Activated naive CD8-positive, alpha-beta T cell treated with anti-CD3 and anti-CD28 coated beads, Interleukin-2, amount 10 ng/mL, durations not matched to agents 7 days and 5 days (primary cell): ENCODE results near the gene MPPED2. TPM values are rescaled to one million over a fixed set of nuclear protein-coding genes. Genes with fewer than 3 reads are reported as not detected.
"Not testable (repeated sequence)": the region's sequence is repeated elsewhere in the genome, so short reads cannot be mapped to it uniquely, and the experiment has no call there.

ENCODE experiments used
- ATAC-seq: fragments of 150-1000 bp; cut with Tn5 transposase; one replicate; pipeline ENCODE4 v1.10.0; 2021; ENCODE audit warnings: low read depth, moderate library complexity
- POLR2A ChIA-PET: fragments of 350-600 bp; sonication (Branson Sonifier 250); formaldehyde crosslinking; loops from one replicate; lab custom pipeline; 2021; ENCODE audit warnings: antibody characterized with exemption; lab: Charles Lee
- DNase-seq: peaks from one replicate; pipeline ENCODE4 v3.0.0; 2021
- H3K27ac Mint-ChIP-seq: one replicate; pipeline ENCODE4 v1.8.0; 2022; ENCODE audit warnings: mild to moderate bottlenecking, mixed read lengths
- H3K27me3 Mint-ChIP-seq: one replicate; pipeline ENCODE4 v1.8.0; 2022; ENCODE audit warnings: mild to moderate bottlenecking, moderate library complexity, mixed read lengths
- H3K36me3 Mint-ChIP-seq: one replicate; pipeline ENCODE4 v1.8.0; 2021; ENCODE audit warnings: mild to moderate bottlenecking, mixed read lengths
- H3K4me1 Mint-ChIP-seq: one replicate; pipeline ENCODE4 v1.8.0; 2021; ENCODE audit warnings: mixed read lengths
- H3K4me3 Mint-ChIP-seq: one replicate; pipeline ENCODE4 v1.8.0; 2022; ENCODE audit warnings: mild to moderate bottlenecking, moderate library complexity, mixed read lengths
- H3K9me3 Mint-ChIP-seq: one replicate; pipeline ENCODE4 v1.8.0; 2021; ENCODE audit warnings: mixed read lengths
- total RNA-seq, 2 experiments: library from RNA; stranded (reverse); gene quantifications; one replicate each; pipeline ENCODE4 v1.2.3, GENCODE V29; 2021

MPPED2 gene
- total RNA-seq, 2 experiments from 2014 or later: not detected

DNA sequence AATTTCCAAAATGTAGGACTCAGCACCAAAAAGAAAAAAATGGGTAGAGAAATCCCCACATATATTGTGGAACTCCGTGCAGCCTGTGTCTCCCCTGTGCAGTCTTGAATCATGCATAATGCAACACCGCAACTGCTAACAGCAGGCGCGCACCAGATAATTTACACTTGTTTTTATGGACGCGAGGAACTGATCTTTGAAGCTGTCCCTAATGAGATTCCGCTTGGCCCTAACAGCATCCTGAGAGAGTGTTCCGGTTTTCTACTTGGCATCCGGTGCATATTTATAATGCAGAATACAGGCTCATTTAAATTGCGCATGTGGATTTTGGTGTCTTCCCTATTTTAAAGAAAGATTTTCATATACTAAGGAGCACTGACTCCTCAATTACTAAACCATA is 21.1 kb downstream of the MPPED2 start:
- Mint-ChIP-seq H3K4me3 (no peak overlapping the region), H3K27me3 (peaks cover 16% of the 10 kb centered on the region), H3K36me3 (no peaks in the 10 kb centered on the region), H3K9me3 (no peaks in the 10 kb centered on the region), H3K4me1 (peaks cover 4% of the 10 kb centered on the region), H3K27ac (no peak overlapping the region)
- no peak for ATAC-seq
- POLR2A ChIA-PET: no interaction called here
- no peak for DNase-seq

DNA sequence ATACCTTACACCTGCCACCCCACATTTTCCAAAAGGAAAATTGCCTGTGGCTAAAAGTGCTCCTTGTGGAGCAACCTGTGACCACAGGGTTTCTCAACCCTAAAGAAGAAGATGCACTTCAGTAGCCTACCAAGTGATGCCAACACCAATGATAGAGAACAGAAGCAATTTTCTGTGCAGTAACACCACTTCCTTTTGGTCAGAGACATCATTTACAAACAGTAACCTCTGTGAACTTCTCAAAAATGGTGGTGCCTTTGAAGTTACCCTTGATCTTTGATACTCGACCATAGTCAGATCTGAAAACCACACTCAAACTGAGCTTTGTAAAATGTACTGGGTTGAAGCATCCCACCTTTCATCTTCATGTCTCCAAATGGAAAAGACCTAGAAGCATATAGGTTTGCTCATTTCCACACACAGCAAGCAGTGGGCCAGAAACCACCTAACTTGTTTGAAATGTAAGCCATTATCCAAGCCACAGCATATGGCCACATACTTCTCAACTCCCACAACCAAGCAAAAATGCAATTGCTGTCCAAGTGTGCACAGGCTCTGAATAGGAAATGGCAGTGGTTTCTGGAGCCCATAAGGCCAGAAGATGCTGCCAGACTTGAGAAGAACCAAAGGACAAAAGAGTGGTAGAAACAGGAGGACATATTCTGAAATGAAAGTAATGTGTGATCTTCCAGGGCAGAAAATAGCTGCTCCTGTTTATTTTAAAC is 24.3 kb downstream of the MPPED2 start:
- no peak for ATAC-seq
- POLR2A ChIA-PET: no interaction called here
- no peak overlapping the region for H3K4me3 Mint-ChIP-seq
- H3K9me3 Mint-ChIP-seq: no peaks in the 10 kb centered on the region
- H3K27me3 Mint-ChIP-seq: peaks cover 12% of the 10 kb centered on the region
- no peaks in the 10 kb centered on the region for H3K36me3 Mint-ChIP-seq
- DNase-seq: no peak
- no peak overlapping the region for H3K27ac Mint-ChIP-seq
- H3K4me1 Mint-ChIP-seq: peaks cover 4% of the 10 kb centered on the region

- no peaks in the 10 kb centered on the region for H3K36me3 Mint-ChIP-seq
- peaks cover 4% of the 10 kb centered on the region for H3K4me1 Mint-ChIP-seq
- H3K9me3 Mint-ChIP-seq: no peaks in the 10 kb centered on the region
- DNase-seq: no peak
- ATAC-seq: no peak
- H3K27me3 Mint-ChIP-seq: peaks cover 12% of the 10 kb centered on the region
- no peak overlapping the region for H3K4me3 Mint-ChIP-seq
- POLR2A ChIA-PET: no interaction called here
- H3K27ac Mint-ChIP-seq: no peak overlapping the region
Measured at GRCh38 chr11:30560206-30561106, 25.7 kb downstream of the MPPED2 start.

GRCh38 chr11:30559004-30559403 is 27.1 kb downstream of the MPPED2 start:
- H3K27ac Mint-ChIP-seq: no peak overlapping the region
- no peaks in the 10 kb centered on the region for H3K36me3 Mint-ChIP-seq
- no peaks in the 10 kb centered on the region for H3K9me3 Mint-ChIP-seq
- POLR2A ChIA-PET: no interaction called here
- no peak for ATAC-seq
- peaks cover 3% of the 10 kb centered on the region for H3K27me3 Mint-ChIP-seq
- peaks cover 4% of the 10 kb centered on the region for H3K4me1 Mint-ChIP-seq
- H3K4me3 Mint-ChIP-seq: no peak overlapping the region
- no peak for DNase-seq

DNA sequence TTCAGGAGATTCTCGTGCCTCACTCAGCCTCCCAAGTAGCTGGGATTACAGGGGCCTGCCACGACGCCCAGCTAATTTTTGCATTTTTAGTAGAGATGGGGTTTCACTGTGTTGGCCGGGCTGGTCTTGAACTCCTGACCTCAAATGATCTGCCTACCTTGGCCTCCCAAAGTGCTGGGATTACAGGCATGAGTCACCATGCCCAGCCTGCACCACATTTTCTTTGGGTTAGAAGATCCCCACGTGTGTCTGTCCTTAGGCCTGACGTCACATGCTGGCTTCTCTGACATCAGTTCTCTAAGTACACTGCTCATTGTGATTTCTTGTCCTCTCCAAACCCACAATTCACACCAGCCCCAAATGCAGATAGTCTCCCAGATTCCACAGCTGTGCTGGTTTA is 31.6 kb downstream of the MPPED2 start:
- ATAC-seq, DNase-seq, H3K27me3 Mint-ChIP-seq, H3K36me3 Mint-ChIP-seq, H3K9me3 Mint-ChIP-seq, POLR2A ChIA-PET, H3K4me3 Mint-ChIP-seq, H3K27ac Mint-ChIP-seq, H3K4me1 Mint-ChIP-seq: not testable (repeated sequence)

DNA sequence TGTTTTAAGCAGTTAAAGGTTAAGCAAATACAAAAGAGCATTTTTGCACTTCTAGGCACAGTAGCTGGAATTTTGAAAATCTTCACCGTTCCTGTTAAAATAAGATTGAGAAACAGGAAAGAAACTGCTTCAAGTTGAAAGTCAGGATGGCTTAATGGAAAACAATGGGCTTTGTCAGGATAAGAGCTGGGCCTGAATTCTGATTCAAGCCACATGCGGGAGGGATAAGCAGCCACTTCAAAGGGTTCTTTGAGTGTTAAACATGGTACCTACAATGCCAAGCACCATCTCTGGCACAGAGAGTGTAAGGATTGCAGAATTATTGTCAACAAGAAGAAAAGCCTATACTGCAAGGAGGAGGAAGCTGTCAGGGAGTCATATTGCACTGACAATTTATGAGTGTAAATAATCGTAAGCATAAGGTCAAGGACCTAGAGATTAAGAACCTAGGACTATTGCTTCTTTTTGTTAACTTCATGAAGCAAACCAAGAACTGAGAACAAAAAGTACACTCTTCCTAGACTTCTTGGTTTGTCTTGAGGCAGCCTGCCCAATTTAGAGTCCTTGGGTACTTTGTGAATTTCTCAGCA is 32.5 kb downstream of the MPPED2 start:
- no peak overlapping the region for H3K27ac Mint-ChIP-seq

DNA sequence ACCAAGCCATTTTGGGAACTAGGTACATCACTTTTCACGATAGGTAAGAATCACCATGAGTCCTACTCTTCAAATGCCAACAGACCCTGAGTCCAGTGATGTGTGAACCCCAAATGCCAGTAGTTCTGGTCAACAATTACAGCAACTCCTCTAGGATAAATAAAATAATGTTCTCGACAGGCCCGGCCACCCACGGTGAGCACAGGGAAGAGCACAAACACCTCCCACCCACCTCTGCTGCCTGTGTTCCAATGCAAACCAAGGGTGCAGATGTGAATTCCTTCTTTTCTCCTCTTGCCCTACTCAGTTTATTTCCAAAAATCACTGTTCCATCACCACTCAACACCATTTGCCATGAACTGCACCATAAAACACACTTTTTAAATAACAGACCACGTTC is 33.3 kb downstream of the MPPED2 start:
- ATAC-seq (no peak), DNase-seq (no peak)
- Mint-ChIP-seq H3K27me3 (no peaks in the 10 kb centered on the region), H3K9me3 (no peaks in the 10 kb centered on the region), H3K36me3 (no peaks in the 10 kb centered on the region), H3K4me3 (no peak overlapping the region), H3K27ac (no peak overlapping the region), H3K4me1 (no peaks in the 10 kb centered on the region)
- POLR2A ChIA-PET: no interaction called here

More for the DNA sequence above, 32.5 kb downstream of the MPPED2 start:
- no peak for ATAC-seq
- Mint-ChIP-seq H3K36me3 (no peaks in the 10 kb centered on the region), H3K4me1 (no peaks in the 10 kb centered on the region), H3K27me3 (no peaks in the 10 kb centered on the region), H3K4me3 (no peak overlapping the region), H3K9me3 (no peaks in the 10 kb centered on the region)
- POLR2A ChIA-PET: no interaction called here
- DNase-seq: no peak

DNA sequence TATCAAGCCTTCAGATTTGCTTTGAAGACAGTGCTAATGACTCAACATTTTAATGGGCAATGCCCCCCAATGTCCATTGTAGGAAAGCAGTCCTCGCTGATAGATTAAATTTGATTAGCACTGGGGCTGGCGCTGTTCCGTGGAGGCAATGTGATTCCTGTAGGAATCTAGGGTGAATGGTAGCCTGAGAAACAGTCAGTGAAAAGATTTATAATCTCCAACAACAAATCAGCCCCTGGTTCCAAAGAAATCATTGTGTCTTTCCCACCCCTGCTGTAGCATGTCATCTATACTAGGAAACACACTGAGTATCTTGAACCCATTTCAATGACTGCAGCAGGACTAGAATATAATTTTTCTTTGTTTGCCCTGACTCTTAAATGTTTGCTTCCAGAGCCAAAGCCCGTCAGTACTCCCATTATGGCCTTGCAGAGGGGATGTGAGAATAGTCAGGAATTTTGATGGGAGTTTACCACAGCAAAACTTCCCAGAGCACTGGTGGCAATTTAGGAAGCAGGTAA is 36.1 kb downstream of the MPPED2 start:
- H3K9me3 Mint-ChIP-seq: no peaks in the 10 kb centered on the region
- no peaks in the 10 kb centered on the region for H3K36me3 Mint-ChIP-seq
- POLR2A ChIA-PET: no interaction called here
- H3K4me1 Mint-ChIP-seq: no peaks in the 10 kb centered on the region
- H3K4me3 Mint-ChIP-seq: no peak overlapping the region
- DNase-seq (no peak), ATAC-seq (no peak)
- no peaks in the 10 kb centered on the region for H3K27me3 Mint-ChIP-seq
- no peak overlapping the region for H3K27ac Mint-ChIP-seq

GRCh38 chr11:30549565-30549964 is 36.6 kb downstream of the MPPED2 start:
- Mint-ChIP-seq H3K27ac (no peak overlapping the region), H3K9me3 (no peaks in the 10 kb centered on the region), H3K36me3 (no peaks in the 10 kb centered on the region), H3K4me1 (no peaks in the 10 kb centered on the region), H3K27me3 (no peaks in the 10 kb centered on the region), H3K4me3 (no peak overlapping the region)
- ATAC-seq (no peak), DNase-seq (no peak)
- POLR2A ChIA-PET: no interaction called here

- POLR2A ChIA-PET: no interaction called here
- DNase-seq: no peak
- peaks cover 2% of the 10 kb centered on the region for H3K27me3 Mint-ChIP-seq
- H3K4me1 Mint-ChIP-seq: no peaks in the 10 kb centered on the region
- no peaks in the 10 kb centered on the region for H3K36me3 Mint-ChIP-seq
- H3K4me3 Mint-ChIP-seq: no peak overlapping the region
- ATAC-seq: no peak
- no peak overlapping the region for H3K27ac Mint-ChIP-seq
- no peaks in the 10 kb centered on the region for H3K9me3 Mint-ChIP-seq
Measured at GRCh38 chr11:30546334-30546733, 39.8 kb downstream of the MPPED2 start.

GRCh38 chr11:30545507-30545906 is 40.6 kb downstream of the MPPED2 start:
- H3K36me3 Mint-ChIP-seq: no peaks in the 10 kb centered on the region
- DNase-seq (no peak), ATAC-seq (no peak)
- POLR2A ChIA-PET: no interaction called here
- H3K4me3 Mint-ChIP-seq: no peak overlapping the region
- H3K27me3 Mint-ChIP-seq: peaks cover 2% of the 10 kb centered on the region
- H3K4me1 Mint-ChIP-seq: no peaks in the 10 kb centered on the region
- H3K9me3 Mint-ChIP-seq: no peaks in the 10 kb centered on the region
- no peak overlapping the region for H3K27ac Mint-ChIP-seq

DNA sequence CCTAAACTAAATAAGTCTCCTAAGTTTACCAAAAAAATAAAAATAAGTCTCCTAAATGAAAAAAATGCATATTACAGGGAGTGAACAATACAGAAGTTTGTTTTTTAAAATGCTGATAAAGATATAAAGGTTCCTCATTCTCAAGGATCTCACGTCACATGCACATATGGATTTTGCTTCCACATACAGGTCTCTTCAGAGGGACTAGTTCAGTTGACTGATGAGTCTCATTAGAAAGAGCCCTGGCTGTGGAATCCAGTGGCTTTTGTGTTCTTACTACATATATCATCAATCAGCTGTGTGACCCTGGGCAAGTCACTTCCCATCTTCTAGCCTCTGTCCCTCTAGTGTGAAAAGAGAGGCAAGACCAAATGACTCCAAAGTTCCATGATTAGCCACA is 43.1 kb downstream of the MPPED2 start:
- Mint-ChIP-seq H3K27me3 (peaks cover 2% of the 10 kb centered on the region), H3K27ac (no peak overlapping the region), H3K36me3 (no peaks in the 10 kb centered on the region), H3K4me3 (no peak overlapping the region), H3K4me1 (no peaks in the 10 kb centered on the region), H3K9me3 (no peaks in the 10 kb centered on the region)
- DNase-seq: no peak
- POLR2A ChIA-PET: no interaction called here
- no peak for ATAC-seq

DNA sequence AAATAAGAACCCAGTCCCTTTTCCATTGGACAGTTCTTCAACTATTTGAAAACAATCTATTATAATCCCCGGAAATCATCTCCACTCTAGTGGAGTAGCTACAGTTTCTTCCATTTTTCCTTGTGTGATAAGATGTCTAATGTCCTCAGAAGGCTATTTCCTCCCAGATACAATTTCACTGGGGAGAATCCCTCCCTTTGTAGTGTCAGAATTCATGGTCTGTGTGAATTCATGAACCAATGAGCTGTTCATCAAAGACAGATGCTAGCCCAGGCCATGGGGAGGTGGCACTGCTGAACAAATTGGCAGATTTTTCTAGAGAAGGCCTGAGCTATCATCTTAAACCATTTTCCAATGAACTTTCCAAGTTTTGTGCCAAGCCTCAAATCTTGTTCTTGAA is 45.4 kb downstream of the MPPED2 start:
- H3K36me3 Mint-ChIP-seq: no peaks in the 10 kb centered on the region
- H3K27ac Mint-ChIP-seq: no peak overlapping the region
- H3K27me3 Mint-ChIP-seq: peaks cover 2% of the 10 kb centered on the region
- ATAC-seq: no peak
- no peaks in the 10 kb centered on the region for H3K4me1 Mint-ChIP-seq
- no peak overlapping the region for H3K4me3 Mint-ChIP-seq
- DNase-seq: no peak
- H3K9me3 Mint-ChIP-seq: no peaks in the 10 kb centered on the region
- POLR2A ChIA-PET: no interaction called here
